ENCODE results near the gene KLHL8.
"Not testable (repeated sequence)": the region's sequence is repeated elsewhere in the genome, so short reads cannot be mapped to it uniquely, and the experiment has no call there.

Gene KLHL8

DNA sequence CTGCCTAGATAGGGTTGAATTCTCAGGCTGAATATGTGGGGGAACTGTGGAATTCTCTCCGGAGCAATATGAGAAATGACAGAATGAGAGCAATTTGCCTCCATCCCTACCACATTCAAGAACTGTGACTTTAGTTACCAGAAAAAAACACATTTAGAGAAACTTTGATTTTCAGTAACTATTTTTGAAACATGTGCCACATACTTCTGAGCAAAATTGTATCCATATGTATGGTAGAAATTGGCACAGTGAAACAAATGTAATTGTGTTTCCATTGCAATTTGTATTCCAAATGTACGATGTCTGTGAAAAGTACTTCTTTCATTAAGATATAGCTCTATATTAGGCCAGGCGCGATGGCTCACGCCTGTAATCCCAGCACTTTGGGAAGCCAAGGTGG, 5.5 kb upstream of the KLHL8 start:
- H3K4me1 ChIP-seq (ENCODE audit: control insufficient read depth, insufficient read depth, low read length) = no peaks in the 10 kb centered on the region
- H3K36me3 ChIP-seq (ENCODE audit: insufficient read depth, low read length) = no peaks in the 10 kb centered on the region
- no peaks in the 10 kb centered on the region for H3K9me3 ChIP-seq (replicated peaks; ENCODE audit: low read length)
- H3K4me2 ChIP-seq (ENCODE audit: low read length) = no peak overlapping the region
- H3K4me3 ChIP-seq (ENCODE audit: low read length) = no peak overlapping the region
- H3K27me3 ChIP-seq (ENCODE audit: control insufficient read depth, insufficient read depth, low read length) = peaks cover 12% of the 10 kb centered on the region
- no peak overlapping the region for H3K9ac ChIP-seq (ENCODE audit: low read depth, low read length)

DNA sequence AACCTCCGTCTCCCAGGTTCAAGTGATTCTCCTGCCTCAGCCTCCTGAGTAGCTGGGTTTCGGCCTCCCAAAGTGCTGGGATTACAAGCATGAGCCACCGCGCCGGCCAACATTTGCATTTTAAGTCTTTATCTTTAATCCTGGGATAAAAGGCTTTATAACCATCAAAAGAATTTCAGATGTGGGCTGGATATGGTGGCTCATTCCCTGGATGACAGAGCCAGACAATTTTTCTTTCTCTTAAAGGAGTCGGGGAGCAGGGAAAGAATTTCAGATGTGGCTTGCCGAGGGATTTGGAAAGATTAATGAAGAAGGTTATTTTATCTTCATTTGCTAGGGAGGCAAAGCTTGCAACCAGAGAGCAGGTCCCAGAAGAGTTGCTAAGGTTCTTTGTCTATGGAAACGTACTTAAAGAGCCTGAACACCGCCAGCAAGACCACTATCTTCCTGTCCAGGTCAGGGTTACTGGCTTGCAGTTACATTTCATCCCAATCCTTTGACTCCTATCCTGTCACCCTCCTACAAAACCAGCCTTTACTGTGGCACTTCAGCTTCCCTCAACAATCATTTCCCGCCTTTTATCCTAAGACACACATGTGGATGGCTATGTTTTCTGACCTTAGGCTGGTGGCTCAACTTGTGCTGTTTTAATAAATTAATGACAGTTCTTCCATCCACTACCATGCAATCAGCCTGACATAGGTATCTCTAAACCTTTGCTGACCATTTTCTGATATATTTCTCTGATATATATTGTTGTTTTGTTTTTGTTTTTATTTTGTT, 3.9 kb upstream of the KLHL8 start:
- Histone ChIP-seq H3K27me3 (ENCODE audit: control insufficient read depth, insufficient read depth, low read length) (no peaks in the 10 kb centered on the region), H3K4me2 (ENCODE audit: low read length) (no peak overlapping the region), H3K4me3 (ENCODE audit: low read length) (no peak overlapping the region), H3K9ac (ENCODE audit: low read depth, low read length) (no peak overlapping the region), H3K36me3 (ENCODE audit: insufficient read depth, low read length) (no peaks in the 10 kb centered on the region), H3K9me3 (replicated peaks; ENCODE audit: low read length) (no peaks in the 10 kb centered on the region), H3K4me1 (ENCODE audit: control insufficient read depth, insufficient read depth, low read length) (no peaks in the 10 kb centered on the region)

DNA sequence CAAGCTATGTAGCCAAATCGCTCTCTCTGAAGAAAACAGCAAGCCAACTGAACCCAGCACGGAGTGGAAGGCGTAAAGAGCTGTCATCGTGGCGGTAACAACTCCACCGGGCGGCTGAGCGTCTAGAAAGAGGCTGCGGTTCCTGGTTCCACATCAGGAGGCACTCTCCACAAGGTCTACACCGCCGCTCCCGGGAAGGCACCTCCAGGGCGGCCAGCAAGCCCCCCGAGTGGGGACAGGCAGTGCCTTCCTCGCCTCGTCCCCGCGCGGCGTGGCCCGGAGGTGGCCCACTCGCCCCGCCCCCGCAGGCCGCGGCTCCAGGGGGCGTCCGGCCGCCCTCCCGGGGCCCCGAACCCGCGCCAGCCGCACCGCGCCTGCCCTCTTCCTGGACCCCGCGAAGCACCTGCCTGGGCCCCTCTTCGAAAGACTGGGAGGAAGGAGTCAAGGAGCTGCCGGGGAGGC, 755 bp downstream of the KLHL8 start:
- H3K27me3 ChIP-seq (ENCODE audit: control insufficient read depth, insufficient read depth, low read length) = no peaks in the 10 kb centered on the region
- H3K4me3 ChIP-seq (ENCODE audit: low read length) = peak overlapping the region; percentile 99
- no peaks in the 10 kb centered on the region for H3K36me3 ChIP-seq (ENCODE audit: insufficient read depth, low read length)

GRCh38 chr4:87217235-87217763, 3.1 kb downstream of the KLHL8 start:
- not testable (repeated sequence) for H3K36me3 ChIP-seq (ENCODE audit: insufficient read depth, low read length); H3K4me3 ChIP-seq (ENCODE audit: low read length); H3K4me1 ChIP-seq (ENCODE audit: control insufficient read depth, insufficient read depth, low read length); H3K9me3 ChIP-seq (replicated peaks; ENCODE audit: low read length); H3K27me3 ChIP-seq (ENCODE audit: control insufficient read depth, insufficient read depth, low read length); H3K9ac ChIP-seq (ENCODE audit: low read depth, low read length); H3K4me2 ChIP-seq (ENCODE audit: low read length)

More for the DNA sequence above, 755 bp downstream of the KLHL8 start:
- peaks cover 4% of the 10 kb centered on the region for H3K4me1 ChIP-seq (ENCODE audit: control insufficient read depth, insufficient read depth, low read length)
- peak overlapping the region; percentile 93 for H3K9ac ChIP-seq (ENCODE audit: low read depth, low read length)
- no peaks in the 10 kb centered on the region for H3K9me3 ChIP-seq (replicated peaks; ENCODE audit: low read length)
- H3K4me2 ChIP-seq (ENCODE audit: low read length) = peak overlapping the region; percentile 81

DNA sequence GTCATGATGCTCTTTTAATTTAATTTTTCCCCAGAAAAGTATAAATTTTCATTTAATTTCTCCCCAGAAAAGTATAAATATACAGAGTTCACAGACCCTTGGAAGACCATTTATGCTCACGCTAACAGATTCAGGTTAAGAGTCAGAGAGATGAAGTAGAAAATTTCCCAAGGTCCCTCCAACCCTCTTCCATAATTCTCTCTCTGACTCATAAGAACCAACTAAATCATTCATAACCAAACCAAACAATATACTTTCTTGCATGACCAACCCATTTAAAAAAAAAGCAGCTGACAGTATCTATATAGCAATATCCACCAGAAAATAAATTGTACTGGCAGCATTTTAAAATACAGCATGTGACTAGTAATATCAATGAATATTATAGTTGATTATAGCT, 3.9 kb downstream of the KLHL8 start:
- Histone ChIP-seq H3K4me1 (ENCODE audit: control insufficient read depth, insufficient read depth, low read length) (peaks cover 8% of the 10 kb centered on the region), H3K27me3 (ENCODE audit: control insufficient read depth, insufficient read depth, low read length) (no peaks in the 10 kb centered on the region), H3K9me3 (replicated peaks; ENCODE audit: low read length) (no peaks in the 10 kb centered on the region), H3K4me2 (ENCODE audit: low read length) (no peak overlapping the region), H3K4me3 (ENCODE audit: low read length) (no peak overlapping the region), H3K36me3 (ENCODE audit: insufficient read depth, low read length) (no peaks in the 10 kb centered on the region), H3K9ac (ENCODE audit: low read depth, low read length) (no peak overlapping the region)

- H3K36me3 ChIP-seq (ENCODE audit: insufficient read depth, low read length) = no peaks in the 10 kb centered on the region
- H3K4me1 ChIP-seq (ENCODE audit: control insufficient read depth, insufficient read depth, low read length) = peaks cover 11% of the 10 kb centered on the region
- H3K27me3 ChIP-seq (ENCODE audit: control insufficient read depth, insufficient read depth, low read length) = no peaks in the 10 kb centered on the region
- no peaks in the 10 kb centered on the region for H3K9me3 ChIP-seq (replicated peaks; ENCODE audit: low read length)
- no peak overlapping the region for H3K4me2 ChIP-seq (ENCODE audit: low read length)
- no peak overlapping the region for H3K9ac ChIP-seq (ENCODE audit: low read depth, low read length)
- H3K4me3 ChIP-seq (ENCODE audit: low read length) = no peak overlapping the region
These were observed 6.9 kb downstream of the KLHL8 start for GRCh38 chr4:87213421-87214075.

DNA sequence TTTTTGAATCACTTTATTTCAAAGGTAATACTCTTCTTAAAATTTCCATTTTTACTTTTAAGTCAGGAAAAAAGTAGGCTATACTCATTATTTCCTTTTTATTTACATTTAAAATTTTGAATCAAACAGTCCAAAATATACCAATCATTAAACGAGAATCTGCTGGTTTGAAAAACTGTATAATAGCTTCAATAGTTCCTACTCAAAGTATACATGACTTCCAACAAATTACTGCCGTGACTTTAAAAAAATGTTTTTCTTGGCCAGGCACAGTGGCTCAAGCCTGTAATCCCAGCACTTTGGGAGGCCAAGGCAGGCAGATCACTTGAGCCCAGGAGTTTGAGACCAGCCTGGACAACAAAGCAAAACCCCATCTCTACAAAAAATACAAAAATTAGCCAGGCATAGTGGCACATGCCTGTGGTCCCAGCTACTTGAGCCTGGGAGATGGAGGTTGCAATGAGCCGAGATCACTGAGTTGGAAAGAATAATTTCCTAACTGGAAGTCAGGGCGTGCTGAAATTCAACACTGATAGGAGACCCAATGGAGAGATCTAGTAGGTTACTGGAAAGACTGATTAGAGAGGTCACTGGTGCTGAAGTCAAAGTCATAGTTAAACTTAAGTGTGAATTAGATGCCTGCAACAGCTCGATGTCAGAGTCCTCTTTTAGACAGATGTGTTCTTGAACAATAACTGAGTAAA, 9.0 kb downstream of the KLHL8 start:
- Histone ChIP-seq H3K27me3 (ENCODE audit: control insufficient read depth, insufficient read depth, low read length) (no peaks in the 10 kb centered on the region), H3K36me3 (ENCODE audit: insufficient read depth, low read length) (no peaks in the 10 kb centered on the region), H3K4me1 (ENCODE audit: control insufficient read depth, insufficient read depth, low read length) (peaks cover 8% of the 10 kb centered on the region), H3K4me3 (ENCODE audit: low read length) (no peak overlapping the region), H3K4me2 (ENCODE audit: low read length) (no peak overlapping the region), H3K9me3 (replicated peaks; ENCODE audit: low read length) (no peaks in the 10 kb centered on the region), H3K9ac (ENCODE audit: low read depth, low read length) (no peak overlapping the region)

DNA sequence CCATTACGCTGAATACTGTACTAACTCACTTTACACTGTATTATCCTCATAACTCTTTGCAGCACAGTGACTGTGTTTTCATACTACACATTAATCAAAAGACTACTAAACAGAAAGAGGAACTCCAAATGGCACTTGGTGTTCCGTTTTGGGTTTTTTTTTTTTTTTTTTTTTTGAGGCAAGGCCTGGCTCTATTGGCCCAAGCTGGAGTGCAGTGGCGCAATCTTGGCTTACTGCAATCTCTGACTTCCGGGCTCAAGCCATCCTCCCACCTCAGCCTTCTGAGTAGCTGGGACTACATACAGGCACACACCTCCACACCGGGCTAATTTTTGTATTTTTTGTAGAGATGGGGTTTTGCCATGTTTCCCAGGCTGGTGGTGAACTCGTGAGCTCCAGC, 10.7 kb downstream of the KLHL8 start:
- Histone ChIP-seq H3K36me3 (ENCODE audit: insufficient read depth, low read length) (no peaks in the 10 kb centered on the region), H3K27me3 (ENCODE audit: control insufficient read depth, insufficient read depth, low read length) (no peaks in the 10 kb centered on the region), H3K4me1 (ENCODE audit: control insufficient read depth, insufficient read depth, low read length) (peaks cover 7% of the 10 kb centered on the region), H3K9ac (ENCODE audit: low read depth, low read length) (no peak overlapping the region), H3K9me3 (replicated peaks; ENCODE audit: low read length) (no peaks in the 10 kb centered on the region), H3K4me3 (ENCODE audit: low read length) (no peak overlapping the region), H3K4me2 (ENCODE audit: low read length) (no peak overlapping the region)

DNA sequence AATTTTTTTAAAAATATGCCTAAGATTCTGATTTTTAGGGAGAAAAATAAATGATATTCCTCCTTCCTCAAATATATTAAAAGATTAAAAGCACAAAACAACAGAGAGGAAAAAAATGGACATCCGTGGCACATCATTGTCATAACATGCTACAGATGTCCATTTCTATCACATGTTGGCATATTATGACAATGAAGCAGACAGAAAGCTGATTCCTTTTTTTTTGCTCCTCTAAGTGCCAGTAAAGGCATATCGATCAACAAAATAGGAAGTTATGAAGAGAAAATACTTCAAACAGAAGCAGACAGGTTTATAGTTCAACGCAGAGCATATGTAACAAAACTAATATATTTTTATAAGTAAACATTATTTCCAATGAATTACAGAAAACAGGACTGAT, 11.2 kb downstream of the KLHL8 start:
- H3K27me3 ChIP-seq (ENCODE audit: control insufficient read depth, insufficient read depth, low read length) = no peaks in the 10 kb centered on the region
- H3K36me3 ChIP-seq (ENCODE audit: insufficient read depth, low read length) = no peaks in the 10 kb centered on the region
- no peak overlapping the region for H3K9ac ChIP-seq (ENCODE audit: low read depth, low read length)
- H3K4me2 ChIP-seq (ENCODE audit: low read length) = no peak overlapping the region
- no peaks in the 10 kb centered on the region for H3K9me3 ChIP-seq (replicated peaks; ENCODE audit: low read length)
- H3K4me1 ChIP-seq (ENCODE audit: control insufficient read depth, insufficient read depth, low read length) = peaks cover 7% of the 10 kb centered on the region
- no peak overlapping the region for H3K4me3 ChIP-seq (ENCODE audit: low read length)

DNA sequence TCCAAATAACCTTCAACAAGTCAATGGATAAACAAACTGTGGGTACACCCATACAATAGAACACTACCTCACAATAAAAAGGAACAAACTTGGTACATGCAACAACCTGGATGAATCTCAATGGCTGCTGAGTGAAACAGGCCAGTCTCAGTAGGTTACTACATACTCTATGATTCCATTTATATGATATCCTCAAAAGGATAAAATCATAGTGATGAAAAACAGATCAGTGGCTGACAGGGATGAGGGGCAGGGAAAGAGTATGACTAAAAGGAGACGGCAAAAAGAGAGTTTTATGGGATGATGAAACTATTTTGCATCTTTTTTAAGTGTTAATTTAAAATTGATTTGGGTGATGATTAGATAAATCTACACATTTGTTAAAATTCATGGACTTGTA, 15.9 kb downstream of the KLHL8 start:
- Histone ChIP-seq H3K4me1 (ENCODE audit: control insufficient read depth, insufficient read depth, low read length) (no peaks in the 10 kb centered on the region), H3K9me3 (replicated peaks; ENCODE audit: low read length) (no peaks in the 10 kb centered on the region), H3K4me3 (ENCODE audit: low read length) (no peak overlapping the region)

DNA sequence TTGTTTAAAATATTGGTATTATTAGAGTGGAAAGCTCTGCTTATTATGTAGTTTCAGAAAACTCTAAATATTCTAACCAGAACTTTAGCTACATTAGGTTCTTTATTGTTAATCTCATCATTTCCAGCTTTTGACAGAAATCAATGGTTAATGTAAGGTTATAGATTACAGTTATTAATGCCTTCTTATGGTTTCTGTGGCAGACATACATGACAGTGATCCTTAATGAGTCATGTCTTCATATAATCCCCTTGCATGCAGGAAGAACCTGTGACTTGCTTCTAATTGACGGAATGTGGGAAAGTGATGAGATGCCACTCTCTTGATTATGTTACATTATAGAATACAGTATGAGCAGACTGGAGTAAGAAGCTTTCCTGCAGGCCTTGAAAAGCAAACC, 23.5 kb downstream of the KLHL8 start:
- Histone ChIP-seq H3K9ac (ENCODE audit: low read depth, low read length) (no peak overlapping the region), H3K9me3 (replicated peaks; ENCODE audit: low read length) (no peaks in the 10 kb centered on the region), H3K4me2 (ENCODE audit: low read length) (no peak overlapping the region), H3K4me1 (ENCODE audit: control insufficient read depth, insufficient read depth, low read length) (no peaks in the 10 kb centered on the region), H3K27me3 (ENCODE audit: control insufficient read depth, insufficient read depth, low read length) (no peaks in the 10 kb centered on the region), H3K4me3 (ENCODE audit: low read length) (no peak overlapping the region), H3K36me3 (ENCODE audit: insufficient read depth, low read length) (no peaks in the 10 kb centered on the region)

More for the DNA sequence above, 15.9 kb downstream of the KLHL8 start:
- no peaks in the 10 kb centered on the region for H3K36me3 ChIP-seq (ENCODE audit: insufficient read depth, low read length)
- H3K27me3 ChIP-seq (ENCODE audit: control insufficient read depth, insufficient read depth, low read length) = no peaks in the 10 kb centered on the region
- H3K4me2 ChIP-seq (ENCODE audit: low read length) = no peak overlapping the region
- no peak overlapping the region for H3K9ac ChIP-seq (ENCODE audit: low read depth, low read length)
